ENCODE measurements around the gene HOXB4. TPM values are rescaled to one million over a fixed set of nuclear protein-coding genes. Genes with fewer than 3 reads are reported as not detected.

HOXB4 gene
- total RNA-seq, 1 experiment from 2014 or later = not detected

GRCh38 chr17:48588528-48588927 lies 10.4 kb upstream of the HOXB4 start:
- no peak overlapping the region for H3K4me3 Mint-ChIP-seq
- no peak overlapping the region for H2BK12ac ChIP-seq (ENCODE audit: insufficient read length, low read depth, low read length)
- no peak overlapping the region for H2BK5ac ChIP-seq (ENCODE audit: insufficient read length, low read length)

More at GRCh38 chr17:48588528-48588927, 10.4 kb upstream of the HOXB4 start:
- Histone ChIP-seq H3K4me1 (ENCODE audit: insufficient read depth, low read length) (no peaks in the 10 kb centered on the region), H3K14ac (ENCODE audit: insufficient read depth, low read length) (no peak overlapping the region), H4K20me1 (ENCODE audit: control insufficient read depth, insufficient read depth, insufficient read length) (no peaks in the 10 kb centered on the region), H3K4me2 (ENCODE audit: insufficient read depth, insufficient read length, low read length) (no peak overlapping the region), H3K27me3 (ENCODE audit: insufficient read depth, low read length) (peaks cover 100% of the 10 kb centered on the region), H2BK15ac (ENCODE audit: low read depth, low read length) (no peak overlapping the region), H3K56ac (ENCODE audit: insufficient read length, low read depth, low read length) (no peak overlapping the region), H3K79me2 (ENCODE audit: insufficient read depth, low read length) (no peaks in the 10 kb centered on the region), H4K5ac (ENCODE audit: insufficient read length, low read depth, low read length) (no peak overlapping the region), H3K27ac (ENCODE audit: insufficient read length, low read depth, low read length) (no peak overlapping the region), H2AFZ (ENCODE audit: low read length) (no peak overlapping the region), H4K91ac (ENCODE audit: insufficient read length, low read depth, low read length) (no peak overlapping the region), H3K4ac (ENCODE audit: low read depth, low read length) (no peak overlapping the region), H3K9me3 (ENCODE audit: control insufficient read depth, low read depth, low read length) (no peaks in the 10 kb centered on the region), H3T11ph (ENCODE audit: low read length) (no peak overlapping the region), H3K23ac (ENCODE audit: insufficient read length, low read depth, low read length) (no peak overlapping the region), H2BK20ac (ENCODE audit: low read depth, low read length, poor library complexity, severe bottlenecking) (no peak overlapping the region), H2AK5ac (ENCODE audit: insufficient read length, low read length) (no peak overlapping the region), H3K79me1 (ENCODE audit: insufficient read depth, low read depth, low read length, poor library complexity, severe bottlenecking) (no peaks in the 10 kb centered on the region), H4K8ac (replicated peaks; ENCODE audit: insufficient read length, low read depth, low read length) (no peak overlapping the region), H2BK120ac (ENCODE audit: low read depth, low read length, poor library complexity, severe bottlenecking) (no peak overlapping the region), H3K23me2 (ENCODE audit: insufficient read length, low read depth, low read length, poor library complexity, severe bottlenecking) (peaks cover 3% of the 10 kb centered on the region), H3K18ac (ENCODE audit: insufficient read length, low read depth, low read length) (no peak overlapping the region), H3K9ac (ENCODE audit: extremely low read depth, insufficient read length, low read length) (no peak overlapping the region)
- Mint-ChIP-seq H3K27ac (no peak overlapping the region), H3K4me1 (peaks cover 13 to 27% of the 10 kb centered on the region in 2 experiments), H3K36me3 (ENCODE audit: insufficient read depth in 1 of 3, low read depth in 3 of 3) (no peaks in the 10 kb centered on the region; a peak in 1 of 7 replicates), H3K27me3 (ENCODE audit: low read depth) (peaks cover 100% of the 10 kb centered on the region), H3K9me3 (peaks cover 7 to 14% of the 10 kb centered on the region in 2 experiments; a peak in 3 of 5 replicates)
- no CpG with 5 or more reads among the region's 2 CpGs for WGBS (ENCODE audit: extremely low coverage, insufficient read length, low lambda C conversion rate)
- no peak for DNase-seq
- TF ChIP-seq CTCF (conservative IDR thresholded peaks at IDR 0.05) = no peak

Measured in H9 (cell line).